ENCODE data around the gene CIB4. TPM values are rescaled to one million over a fixed set of nuclear protein-coding genes. Genes with fewer than 3 reads are reported as not detected.
"Not testable (repeated sequence)": the region's sequence is repeated elsewhere in the genome, so short reads cannot be mapped to it uniquely, and the experiment has no call there.

Gene CIB4
- total and polyA plus RNA-seq, 2 donors = not detected

- H3K27ac ChIP-seq (ENCODE audit: low read depth); H3K4me3 ChIP-seq (ENCODE audit: low read depth, low read length); H3K4me1 ChIP-seq (ENCODE audit: insufficient read depth); DNase-seq (ENCODE audit: extremely low spot score); H3K36me3 ChIP-seq (ENCODE audit: insufficient read depth): not testable (repeated sequence)
- 31% methylated on average over 1 of the region's 1 CpG for WGBS
These were observed 14.0 kb upstream of the CIB4 start for GRCh38 chr2:26655120-26655519.

GRCh38 chr2:26654061-26654340 lies 12.8 kb upstream of the CIB4 start:
- Histone ChIP-seq H3K4me3 (ENCODE audit: low read depth, low read length) (no peak overlapping the region), H3K36me3 (ENCODE audit: insufficient read depth) (no peaks in the 10 kb centered on the region), H3K4me1 (ENCODE audit: insufficient read depth) (no peaks in the 10 kb centered on the region), H3K27ac (ENCODE audit: low read depth) (no peak overlapping the region)
- no peak for DNase-seq (ENCODE audit: extremely low spot score)
- 91% methylated on average over 3 of the region's 3 CpGs for WGBS

GRCh38 chr2:26653207-26654060 lies 12.3 kb upstream of the CIB4 start:
- WGBS = 84% methylated on average over 13 of the region's 13 CpGs
- H3K36me3 ChIP-seq (ENCODE audit: insufficient read depth) = no peaks in the 10 kb centered on the region
- H3K4me1 ChIP-seq (ENCODE audit: insufficient read depth) = no peaks in the 10 kb centered on the region
- no peak overlapping the region for H3K4me3 ChIP-seq (ENCODE audit: low read depth, low read length)
- H3K27ac ChIP-seq (ENCODE audit: low read depth) = no peak overlapping the region
- no peak for DNase-seq (ENCODE audit: extremely low spot score)

- peak; percentile 73 for DNase-seq (ENCODE audit: extremely low spot score)
- peak overlapping the region; percentile 53 for H3K27ac ChIP-seq (ENCODE audit: low read depth)
- 38% methylated on average over 12 of the region's 12 CpGs for WGBS
These were observed 11.3 kb upstream of the CIB4 start for GRCh38 chr2:26652361-26653041.

GRCh38 chr2:26651799-26652198 lies 10.6 kb upstream of the CIB4 start:
- 68% methylated on average over 7 of the region's 7 CpGs for WGBS
- no peak overlapping the region for H3K27ac ChIP-seq (ENCODE audit: low read depth)
- H3K4me1 ChIP-seq (ENCODE audit: insufficient read depth) = no peaks in the 10 kb centered on the region
- no peak overlapping the region for H3K4me3 ChIP-seq (ENCODE audit: low read depth, low read length)
- DNase-seq (ENCODE audit: extremely low spot score) = no peak
- no peaks in the 10 kb centered on the region for H3K36me3 ChIP-seq (ENCODE audit: insufficient read depth)

More at GRCh38 chr2:26652361-26653041, 11.3 kb upstream of the CIB4 start:
- Histone ChIP-seq H3K4me3 (ENCODE audit: low read depth, low read length) (no peak overlapping the region), H3K4me1 (ENCODE audit: insufficient read depth) (no peaks in the 10 kb centered on the region), H3K36me3 (ENCODE audit: insufficient read depth) (no peaks in the 10 kb centered on the region)

- Histone ChIP-seq H3K4me1 (ENCODE audit: insufficient read depth) (no peaks in the 10 kb centered on the region), H3K36me3 (ENCODE audit: insufficient read depth) (no peaks in the 10 kb centered on the region), H3K4me3 (ENCODE audit: low read depth, low read length) (no peak overlapping the region), H3K27ac (ENCODE audit: low read depth) (no peak overlapping the region)
- WGBS = 71% methylated on average over 7 of the region's 7 CpGs
- DNase-seq (ENCODE audit: extremely low spot score) = no peak
These were observed 10.3 kb upstream of the CIB4 start for GRCh38 chr2:26651470-26651771.

- H3K27ac ChIP-seq (ENCODE audit: low read depth) = peak overlapping the region; percentile 43
- H3K4me3 ChIP-seq (ENCODE audit: low read depth, low read length) = no peak overlapping the region
- DNase-seq (ENCODE audit: extremely low spot score) = no peak
- H3K36me3 ChIP-seq (ENCODE audit: insufficient read depth) = no peaks in the 10 kb centered on the region
- 69% methylated on average over 12 of the region's 12 CpGs for WGBS
- no peaks in the 10 kb centered on the region for H3K4me1 ChIP-seq (ENCODE audit: insufficient read depth)
These were observed 9.7 kb upstream of the CIB4 start for GRCh38 chr2:26650713-26651469.

GRCh38 chr2:26649992-26650712 lies 9.0 kb upstream of the CIB4 start:
- Histone ChIP-seq H3K4me1 (ENCODE audit: insufficient read depth) (no peaks in the 10 kb centered on the region), H3K36me3 (ENCODE audit: insufficient read depth) (no peaks in the 10 kb centered on the region), H3K27ac (ENCODE audit: low read depth) (no peak overlapping the region), H3K4me3 (ENCODE audit: low read depth, low read length) (no peak overlapping the region)
- DNase-seq (ENCODE audit: extremely low spot score) = no peak
- WGBS = 81% methylated on average over 12 of the region's 12 CpGs

- Histone ChIP-seq H3K36me3 (ENCODE audit: insufficient read depth) (no peaks in the 10 kb centered on the region), H3K27ac (ENCODE audit: low read depth) (no peak overlapping the region), H3K4me3 (ENCODE audit: low read depth, low read length) (no peak overlapping the region), H3K4me1 (ENCODE audit: insufficient read depth) (no peaks in the 10 kb centered on the region)
- 22% methylated on average over 7 of the region's 7 CpGs for WGBS
- no peak for DNase-seq (ENCODE audit: extremely low spot score)
These were observed 8.2 kb upstream of the CIB4 start for GRCh38 chr2:26649322-26649721.

- DNase-seq (ENCODE audit: extremely low spot score) = no peak
- H3K36me3 ChIP-seq (ENCODE audit: insufficient read depth) = no peaks in the 10 kb centered on the region
- WGBS = 87% methylated on average over 6 of the region's 6 CpGs
- H3K4me1 ChIP-seq (ENCODE audit: insufficient read depth) = no peaks in the 10 kb centered on the region
- no peak overlapping the region for H3K4me3 ChIP-seq (ENCODE audit: low read depth, low read length)
- no peak overlapping the region for H3K27ac ChIP-seq (ENCODE audit: low read depth)
These were observed 7.3 kb upstream of the CIB4 start for GRCh38 chr2:26648516-26648915.

GRCh38 chr2:26647981-26648380 lies 6.8 kb upstream of the CIB4 start:
- DNase-seq (ENCODE audit: extremely low spot score) = no peak
- Histone ChIP-seq H3K36me3 (ENCODE audit: insufficient read depth) (no peaks in the 10 kb centered on the region), H3K27ac (ENCODE audit: low read depth) (no peak overlapping the region), H3K4me3 (ENCODE audit: low read depth, low read length) (no peak overlapping the region), H3K4me1 (ENCODE audit: insufficient read depth) (no peaks in the 10 kb centered on the region)
- 92% methylated on average over 3 of the region's 3 CpGs for WGBS

GRCh38 chr2:26646986-26647672 lies 6.0 kb upstream of the CIB4 start:
- no peak overlapping the region for H3K27ac ChIP-seq (ENCODE audit: low read depth)
- 86% methylated on average over 6 of the region's 6 CpGs for WGBS
- no peak overlapping the region for H3K4me3 ChIP-seq (ENCODE audit: low read depth, low read length)
- DNase-seq (ENCODE audit: extremely low spot score) = no peak
- no peaks in the 10 kb centered on the region for H3K36me3 ChIP-seq (ENCODE audit: insufficient read depth)
- H3K4me1 ChIP-seq (ENCODE audit: insufficient read depth) = no peaks in the 10 kb centered on the region

- WGBS = 94% methylated on average over 10 of the region's 10 CpGs
- no peaks in the 10 kb centered on the region for H3K36me3 ChIP-seq (ENCODE audit: insufficient read depth)
These were observed 4.6 kb upstream of the CIB4 start for GRCh38 chr2:26645762-26646161.

More at GRCh38 chr2:26645762-26646161, 4.6 kb upstream of the CIB4 start:
- H3K4me1 ChIP-seq (ENCODE audit: insufficient read depth) = no peaks in the 10 kb centered on the region
- no peak for DNase-seq (ENCODE audit: extremely low spot score)
- H3K27ac ChIP-seq (ENCODE audit: low read depth) = no peak overlapping the region
- no peak overlapping the region for H3K4me3 ChIP-seq (ENCODE audit: low read depth, low read length)

Measured in urinary bladder (tissue), 4 donors.